Medulla oblongata (tissue), 1 donor: ENCODE results near the gene MTR.
A peak's percentile ranks its signal among the peaks of the same experiment; 100 is the strongest.
"Not testable (repeated sequence)": the region's sequence is repeated elsewhere in the genome, so short reads cannot be mapped to it uniquely, and the experiment has no call there.

Source experiments
- DNase-seq: peaks from one replicate; pipeline ENCODE4 v3.0.0-alpha.2; 2015; ENCODE audit errors: extremely low spot score

The MTR gene

GRCh38 chr1:236833575-236833974 is 38.5 kb downstream of the MTR start:
- DNase-seq = no peak

- DNase-seq = no peak
Observed at GRCh38 chr1:236834876-236835275, 39.8 kb downstream of the MTR start.

GRCh38 chr1:236835491-236835890 is 40.4 kb downstream of the MTR start:
- DNase-seq = no peak

GRCh38 chr1:236836157-236836556 is 41.1 kb downstream of the MTR start:
- no peak for DNase-seq

GRCh38 chr1:236837115-236837514 is 42.0 kb downstream of the MTR start:
- DNase-seq = no peak

GRCh38 chr1:236837897-236838296 is 42.8 kb downstream of the MTR start:
- DNase-seq = no peak

GRCh38 chr1:236841341-236841740 is 46.2 kb downstream of the MTR start:
- no peak for DNase-seq

- no peak for DNase-seq
Observed at GRCh38 chr1:236844499-236845271, 49.6 kb downstream of the MTR start.

GRCh38 chr1:236845830-236846229 is 50.7 kb downstream of the MTR start:
- DNase-seq = no peak

GRCh38 chr1:236848274-236848923 is 53.3 kb downstream of the MTR start:
- DNase-seq = no peak

- no peak for DNase-seq
Observed at GRCh38 chr1:236850077-236850979, 55.2 kb downstream of the MTR start.

- DNase-seq = no peak
Observed at GRCh38 chr1:236851871-236852270, 56.8 kb downstream of the MTR start.

- DNase-seq = no peak
Observed at GRCh38 chr1:236853921-236854604, 59.0 kb downstream of the MTR start.

- no peak for DNase-seq
Observed at GRCh38 chr1:236854605-236854983, 59.5 kb downstream of the MTR start.

- DNase-seq = not testable (repeated sequence)
Observed at GRCh38 chr1:236856649-236857048, 61.6 kb downstream of the MTR start.

- DNase-seq = no peak
Observed at GRCh38 chr1:236858165-236858564, 63.1 kb downstream of the MTR start.

- no peak for DNase-seq
Observed at GRCh38 chr1:236860101-236860500, 65.0 kb downstream of the MTR start.

- no peak for DNase-seq
Observed at GRCh38 chr1:236860674-236861073, 65.6 kb downstream of the MTR start.

GRCh38 chr1:236861560-236862218 is 66.6 kb downstream of the MTR start:
- DNase-seq = no peak

- DNase-seq = no peak
Observed at GRCh38 chr1:236862219-236862591, 67.1 kb downstream of the MTR start.

GRCh38 chr1:236862615-236863211 is 67.6 kb downstream of the MTR start:
- DNase-seq = peak; percentile 59
